HG03460 (cell line): ENCODE results near the gene ALK.

Experiments
- ATAC-seq: cut with Tn5 transposase; IDR thresholded peaks from one replicate; pipeline ENCODE4 v1.9.1; 2021; ENCODE audit not compliant: unreplicated experiment

ALK gene

GRCh38 chr2:29921560-29921915, at the start of gene ALK:
TSS of gene ALK (minus strand) at chr2:29921586. CDS start at chr2:29920659, 927 bp downstream.
- ATAC-seq, result no peak

- no peak for ATAC-seq
Measured at GRCh38 chr2:29966266-29966665, 44.9 kb upstream of the ALK start.

GRCh38 chr2:29963972-29964570, 42.7 kb upstream of the ALK start:
- ATAC-seq, result no peak

- no peak for ATAC-seq
Measured at GRCh38 chr2:29962922-29963321, 41.5 kb upstream of the ALK start.

GRCh38 chr2:29954316-29954715, 32.9 kb upstream of the ALK start:
- no peak for ATAC-seq

GRCh38 chr2:29952973-29953372, 31.6 kb upstream of the ALK start:
- no peak for ATAC-seq

GRCh38 chr2:29951576-29951975, 30.2 kb upstream of the ALK start:
- no peak for ATAC-seq

- ATAC-seq, result no peak
Measured at GRCh38 chr2:29950481-29950880, 29.1 kb upstream of the ALK start.

GRCh38 chr2:29949042-29949441, 27.7 kb upstream of the ALK start:
- no peak for ATAC-seq

GRCh38 chr2:29946505-29946904, 25.1 kb upstream of the ALK start:
- no peak for ATAC-seq

- ATAC-seq, result no peak
Measured at GRCh38 chr2:29942711-29943110, 21.3 kb upstream of the ALK start.

- ATAC-seq, result no peak
Measured at GRCh38 chr2:29940706-29941105, 19.3 kb upstream of the ALK start.

GRCh38 chr2:29936020-29936419, 14.6 kb upstream of the ALK start:
- no peak for ATAC-seq

GRCh38 chr2:29931818-29932217, 10.4 kb upstream of the ALK start:
- ATAC-seq, result no peak

- no peak for ATAC-seq
Measured at GRCh38 chr2:29923110-29923721, 1.8 kb upstream of the ALK start.

- ATAC-seq, result no peak
Measured at GRCh38 chr2:29922605-29923004, 1.2 kb upstream of the ALK start.

- ATAC-seq, result no peak
Measured at GRCh38 chr2:29920631-29921559, 491 bp downstream of the ALK start.

GRCh38 chr2:29920130-29920577, 1.2 kb downstream of the ALK start:
- no peak for ATAC-seq

GRCh38 chr2:29918941-29919340, 2.4 kb downstream of the ALK start:
- ATAC-seq, result no peak

GRCh38 chr2:29917781-29918180, 3.6 kb downstream of the ALK start:
- no peak for ATAC-seq

- no peak for ATAC-seq
Measured at GRCh38 chr2:29916571-29916970, 4.8 kb downstream of the ALK start.

- ATAC-seq, result no peak
Measured at GRCh38 chr2:29910960-29911359, 10.4 kb downstream of the ALK start.
